Keratinocyte (primary cell): ENCODE measurements around the gene SYS1.

Experiments used
- EZH2 ChIP-seq: IDR thresholded peaks from one replicate; pipeline ENCODE4 v1.6.1; 2012; ENCODE audit warnings: inconsistent platforms, mild to moderate bottlenecking, low read length, moderate library complexity
- TF ChIP-seq, protein P1 (sequence below), 3 experiments: IDR thresholded peaks in 1 of 3; conservative IDR thresholded peaks in 1 of 3; optimal IDR thresholded peaks in 1 of 3; 2 replicates in 2 of 3; 3 replicates in 1 of 3; pipeline versions ENCODE3 to v1.5.1; 2011; ENCODE audit warnings: low read length in 3 of 3, mild to moderate bottlenecking in 3 of 3, moderate library complexity in 2 of 3, control low read depth in 1 of 3, inconsistent platforms in 1 of 3; ENCODE audit not compliant: insufficient read depth in 2 of 3; ENCODE audit errors: extremely low read depth in 1 of 3

DNA sequence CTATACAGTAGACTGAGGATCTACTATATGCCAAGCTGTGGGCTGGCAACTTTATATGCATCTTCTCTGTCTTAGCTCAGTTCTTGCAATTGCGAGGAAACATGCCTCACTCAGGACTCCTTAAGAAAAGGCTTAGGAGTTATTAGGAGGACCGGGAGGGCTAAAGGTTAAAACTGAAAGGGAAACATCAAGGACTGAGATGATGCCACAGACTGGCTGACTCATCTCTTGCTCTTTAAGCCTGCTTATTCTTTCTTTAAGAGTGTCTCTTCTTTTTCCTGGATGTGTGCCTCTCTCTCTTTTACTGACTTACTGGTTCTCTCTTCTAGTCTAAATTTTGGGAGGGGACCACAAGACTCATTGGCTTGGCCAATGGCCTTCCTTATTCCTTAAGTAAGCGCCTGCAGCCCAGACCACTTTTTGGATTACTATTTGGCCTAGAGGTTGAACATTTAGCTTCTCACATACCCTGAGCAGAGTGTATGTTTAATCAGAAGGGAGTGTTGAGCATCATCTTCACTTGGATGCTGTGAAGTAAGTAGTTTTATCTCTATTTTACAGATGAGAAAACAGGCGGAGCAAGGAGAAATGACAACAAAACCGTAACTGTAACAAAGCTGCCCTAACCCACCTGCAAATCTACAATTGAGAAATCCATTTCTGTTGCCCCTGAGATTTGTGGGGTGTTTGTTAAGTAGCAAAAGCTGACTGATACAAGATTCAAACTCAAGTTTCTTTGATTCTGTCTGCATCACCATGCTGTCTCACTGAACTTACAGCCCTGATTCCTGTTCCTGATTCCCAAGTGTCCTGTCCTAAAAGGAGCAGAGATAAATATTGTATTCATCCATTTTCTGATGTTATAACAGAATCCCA, 7.5 kb upstream of the SYS1 start:
- TF ChIP-seq, protein P1, sequence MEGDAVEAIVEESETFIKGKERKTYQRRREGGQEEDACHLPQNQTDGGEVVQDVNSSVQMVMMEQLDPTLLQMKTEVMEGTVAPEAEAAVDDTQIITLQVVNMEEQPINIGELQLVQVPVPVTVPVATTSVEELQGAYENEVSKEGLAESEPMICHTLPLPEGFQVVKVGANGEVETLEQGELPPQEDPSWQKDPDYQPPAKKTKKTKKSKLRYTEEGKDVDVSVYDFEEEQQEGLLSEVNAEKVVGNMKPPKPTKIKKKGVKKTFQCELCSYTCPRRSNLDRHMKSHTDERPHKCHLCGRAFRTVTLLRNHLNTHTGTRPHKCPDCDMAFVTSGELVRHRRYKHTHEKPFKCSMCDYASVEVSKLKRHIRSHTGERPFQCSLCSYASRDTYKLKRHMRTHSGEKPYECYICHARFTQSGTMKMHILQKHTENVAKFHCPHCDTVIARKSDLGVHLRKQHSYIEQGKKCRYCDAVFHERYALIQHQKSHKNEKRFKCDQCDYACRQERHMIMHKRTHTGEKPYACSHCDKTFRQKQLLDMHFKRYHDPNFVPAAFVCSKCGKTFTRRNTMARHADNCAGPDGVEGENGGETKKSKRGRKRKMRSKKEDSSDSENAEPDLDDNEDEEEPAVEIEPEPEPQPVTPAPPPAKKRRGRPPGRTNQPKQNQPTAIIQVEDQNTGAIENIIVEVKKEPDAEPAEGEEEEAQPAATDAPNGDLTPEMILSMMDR (optimal IDR thresholded peaks at IDR 0.05 in 1 of 3, IDR thresholded peaks at IDR 0.05 in 1 of 3, conservative IDR thresholded peaks at IDR 0.05 in 1 of 3; ENCODE audit: extremely low read depth in 1 of 3, insufficient read depth in 2 of 3, low read length in 3 of 3) = no peak
- TF ChIP-seq EZH2 = no peak
